Esophagus (tissue), 2 donors: ENCODE measurements around the gene OCA2. TPM values are rescaled to one million over a fixed set of nuclear protein-coding genes. Genes with fewer than 3 reads are reported as not detected.
"Not testable (repeated sequence)": the region's sequence is repeated elsewhere in the genome, so short reads cannot be mapped to it uniquely, and the experiment has no call there.

Source experiments
- H3K27ac ChIP-seq, 2 donors: one replicate each; pipeline ENCODE4 v1.5.1; 2013; ENCODE audit warnings: low read depth in 2 of 2, mild to moderate bottlenecking in 2 of 2, inconsistent platforms in 1 of 2, low read length in 1 of 2, moderate library complexity in 1 of 2
- H3K27me3 ChIP-seq, 2 donors: one replicate each; pipeline ENCODE4 v1.6.1; 2013; ENCODE audit warnings: low read length in 2 of 2, control low read depth in 1 of 2, mild to moderate bottlenecking in 1 of 2; ENCODE audit not compliant: insufficient read depth in 2 of 2, control insufficient read depth in 1 of 2
- H3K36me3 ChIP-seq, 2 donors: one replicate each; pipeline ENCODE4 v1.6.1; 2013; ENCODE audit warnings: low read length in 1 of 2; ENCODE audit not compliant: control insufficient read depth in 2 of 2, insufficient read depth in 2 of 2
- H3K4me1 ChIP-seq, 2 donors: one replicate each; pipeline ENCODE4 v1.6.1; 2013; ENCODE audit warnings: low read length in 1 of 2; ENCODE audit not compliant: control insufficient read depth in 2 of 2, insufficient read depth in 2 of 2
- H3K4me3 ChIP-seq, 2 donors: one replicate each; pipeline ENCODE4 v1.5.1; 2013; ENCODE audit warnings: low read length in 2 of 2, mild to moderate bottlenecking in 2 of 2, low read depth in 1 of 2, moderate library complexity in 1 of 2
- H3K9me3 ChIP-seq, 2 donors: one replicate each; pipeline ENCODE4 v1.6.1; 2013; ENCODE audit warnings: mild to moderate bottlenecking in 2 of 2, low read depth in 1 of 2, low read length in 1 of 2, moderate library complexity in 1 of 2; ENCODE audit not compliant: control insufficient read depth in 2 of 2, insufficient read depth in 1 of 2
- WGBS, 2 donors: extraction: QIAGEN DNeasy Blood & Tissue Kit; methylation state at CpG; one replicate each; pipeline ENCODE4 v1.1.7; 2013; 5-methylcytosine and 5-hydroxymethylcytosine counted together
- polyA plus RNA-seq, 2 donors: library from polyadenylated mRNA; stranded (reverse); fragments of 200-250 nt; gene quantifications; one replicate each; pipeline ENCODE4 v1.2.3, GENCODE V29; 2013
- donor health status: healthy with polysubstance abuse.
- donor health status: Bipolar disorder and iron deficiency.

OCA2 gene
- polyA plus RNA-seq, 2 donors: 1.1 to 1.2 TPM

DNA sequence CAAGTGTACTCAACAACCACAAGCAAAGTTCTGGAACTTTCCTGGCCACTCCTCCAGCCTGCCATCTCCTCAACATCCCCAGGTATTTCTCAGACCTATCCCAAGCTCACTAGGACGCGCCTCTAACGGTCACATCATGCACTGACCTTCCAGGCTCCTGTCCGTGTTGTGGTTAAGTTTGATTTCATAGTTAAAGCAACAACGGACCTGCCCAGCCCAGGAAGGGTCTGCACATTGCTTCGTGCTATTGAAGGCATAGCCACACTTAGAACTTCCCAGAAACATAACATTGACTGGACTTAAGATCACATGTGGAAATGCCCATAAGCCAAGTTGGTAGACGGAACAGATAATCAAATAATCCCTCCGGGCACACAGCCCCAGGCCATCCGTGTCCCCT lies 85.1 kb downstream of the OCA2 start:
- H3K4me1 ChIP-seq: no peaks in the 10 kb centered on the region
- no peaks in the 10 kb centered on the region for H3K27me3 ChIP-seq
- WGBS, 2 donors: 88 to 92% methylated on average over 9 of the region's 9 CpGs

DNA sequence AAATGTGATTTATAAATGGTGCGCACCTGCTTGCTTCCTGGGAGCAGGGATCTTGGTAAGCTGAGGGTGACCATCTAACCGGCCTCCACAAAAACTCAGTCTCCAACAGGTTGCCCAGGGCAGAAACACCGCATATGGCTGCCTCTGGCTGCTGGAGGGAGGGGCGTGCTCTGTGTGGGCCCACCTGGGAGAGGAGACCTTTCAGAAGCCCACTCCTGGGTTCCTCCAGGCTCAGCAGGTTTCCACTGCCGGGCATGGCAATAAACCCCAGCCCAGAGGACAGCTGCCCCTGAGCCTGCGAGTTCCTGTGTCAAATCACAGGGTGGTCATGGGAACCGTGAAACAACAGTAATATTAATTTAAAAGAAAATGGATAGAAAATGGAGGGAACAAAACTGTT lies 85.6 kb downstream of the OCA2 start:
- H3K27me3 ChIP-seq: no peaks in the 10 kb centered on the region
- no peak overlapping the region for H3K4me3 ChIP-seq
- WGBS, 2 donors: 91 to 92% methylated on average over 7 of the region's 7 CpGs
- H3K4me1 ChIP-seq: no peaks in the 10 kb centered on the region
- no peaks in the 10 kb centered on the region for H3K36me3 ChIP-seq
- peaks cover 3 to 7% of the 10 kb centered on the region in 2 donors for H3K9me3 ChIP-seq
- H3K27ac ChIP-seq: no peak overlapping the region

More for the DNA sequence above, 85.1 kb downstream of the OCA2 start:
- Histone ChIP-seq H3K9me3 (peaks cover 3% of the 10 kb centered on the region in 2 donors), H3K4me3 (no peak overlapping the region), H3K36me3 (no peaks in the 10 kb centered on the region), H3K27ac (no peak overlapping the region)

DNA sequence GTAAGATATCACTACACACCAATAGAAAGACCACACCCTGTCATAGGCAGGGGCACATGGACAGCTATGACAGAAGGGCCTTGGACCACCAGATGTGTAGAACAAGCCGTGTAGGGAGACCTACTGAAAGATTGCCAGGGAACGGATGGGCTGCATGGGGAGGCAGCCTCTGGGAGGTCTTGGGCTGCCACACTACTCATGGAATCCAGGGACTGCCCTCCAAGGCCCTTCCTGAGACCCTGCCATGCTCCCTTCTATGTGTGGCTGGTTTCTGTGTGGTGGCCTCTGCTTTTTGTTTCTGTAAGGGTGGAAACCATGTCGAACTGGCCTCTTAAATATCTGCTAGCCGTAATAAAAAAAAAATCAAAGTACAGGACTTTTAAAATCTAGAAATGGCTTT lies 86.9 kb downstream of the OCA2 start:
- WGBS, 2 donors: 85 to 92% methylated on average over 4 of the region's 4 CpGs

GRCh38 chr15:28008175-28008574 lies 90.9 kb downstream of the OCA2 start:
- H3K36me3 ChIP-seq, H3K4me1 ChIP-seq, H3K4me3 ChIP-seq, H3K27me3 ChIP-seq: not testable (repeated sequence)
- peaks cover 2 to 12% of the 10 kb centered on the region in 2 donors for H3K9me3 ChIP-seq
- WGBS, 2 donors: 54 to 62% methylated on average over 2 of the region's 2 CpGs
- H3K27ac ChIP-seq: peak overlapping the region in 1 of 2 donors; percentile 19

More for the DNA sequence above, 86.9 kb downstream of the OCA2 start:
- Histone ChIP-seq H3K4me1 (no peaks in the 10 kb centered on the region), H3K9me3 (peaks cover 3 to 7% of the 10 kb centered on the region in 2 donors), H3K36me3 (no peaks in the 10 kb centered on the region), H3K4me3 (no peak overlapping the region), H3K27ac (no peak overlapping the region), H3K27me3 (no peaks in the 10 kb centered on the region)

DNA sequence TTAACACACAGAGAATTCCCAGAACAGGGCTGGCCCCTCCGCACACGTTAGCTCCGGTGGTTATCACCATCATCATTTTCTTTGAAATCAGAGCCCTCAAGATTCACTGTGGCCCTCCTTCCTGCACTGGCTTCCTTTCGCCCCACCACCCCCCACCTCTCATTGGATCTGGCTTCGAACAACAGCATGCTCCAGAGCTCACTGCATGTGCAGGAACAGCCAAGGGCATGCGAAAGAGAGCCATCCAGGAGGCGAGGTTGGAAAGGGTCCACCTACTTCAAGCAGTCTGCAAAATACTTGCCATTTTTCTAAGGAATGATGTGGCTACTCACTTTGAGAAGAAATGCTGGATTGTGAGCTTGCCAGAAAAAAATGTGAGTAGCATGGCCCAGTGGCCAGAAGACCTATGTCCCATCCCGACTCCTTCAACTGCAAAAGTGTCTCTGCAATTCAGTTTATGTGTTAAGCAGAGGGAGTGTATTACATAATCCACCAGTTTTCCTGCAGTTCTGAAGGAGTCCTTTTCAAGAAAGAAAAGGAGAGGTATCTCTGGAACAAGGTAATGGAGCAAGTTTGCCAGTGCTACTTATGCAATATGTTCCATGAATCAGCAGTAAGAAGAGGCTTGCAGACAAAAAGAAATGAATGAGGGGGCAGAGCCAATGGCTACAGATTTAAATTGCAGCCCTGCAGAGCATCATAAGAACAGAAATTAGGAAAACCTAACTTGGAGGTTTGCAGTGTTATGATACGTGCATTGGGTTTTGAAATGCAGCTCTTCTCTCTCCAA lies 92.8 kb downstream of the OCA2 start:
- 82 to 87% methylated on average over 9 of the region's 9 CpGs for WGBS, 2 donors
- no peaks in the 10 kb centered on the region for H3K27me3 ChIP-seq
- peaks cover 2 to 12% of the 10 kb centered on the region in 2 donors for H3K9me3 ChIP-seq
- no peaks in the 10 kb centered on the region for H3K36me3 ChIP-seq
- no peak overlapping the region for H3K4me3 ChIP-seq
- peaks cover 0 to 10% of the 10 kb centered on the region in 2 donors for H3K4me1 ChIP-seq
- no peak overlapping the region for H3K27ac ChIP-seq

DNA sequence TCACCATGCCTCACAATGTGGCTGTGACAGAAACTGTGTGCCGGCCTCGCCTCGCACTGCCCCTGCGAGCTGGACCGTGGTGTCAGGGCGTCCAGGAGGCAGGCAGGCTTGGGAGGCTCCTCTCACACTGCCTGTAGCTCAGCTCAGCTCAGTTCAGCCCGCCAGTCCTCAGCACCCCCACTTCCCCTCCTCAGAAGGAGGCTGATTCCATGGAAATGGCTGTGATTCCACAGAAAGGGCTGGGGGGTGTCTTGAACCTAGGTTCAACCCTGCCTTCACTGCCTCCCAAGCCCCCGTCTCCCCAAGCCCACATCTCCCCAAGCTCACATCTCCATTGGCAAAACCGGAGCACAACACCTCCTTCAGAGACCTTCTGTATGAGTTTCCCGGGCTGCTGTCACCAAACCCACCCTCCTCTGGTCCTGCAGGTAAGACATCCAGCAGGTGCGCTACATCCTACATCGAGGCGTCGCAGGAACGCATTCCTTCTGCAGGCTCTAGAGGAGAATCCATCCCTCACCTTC lies 94.0 kb downstream of the OCA2 start:
- Histone ChIP-seq H3K36me3 (no peaks in the 10 kb centered on the region), H3K4me3 (no peak overlapping the region), H3K9me3 (peaks cover 2 to 12% of the 10 kb centered on the region in 2 donors), H3K27me3 (no peaks in the 10 kb centered on the region), H3K27ac (no peak overlapping the region), H3K4me1 (peaks cover 0 to 10% of the 10 kb centered on the region in 2 donors)
- 91 to 93% methylated on average over 15 of the region's 15 CpGs for WGBS, 2 donors

DNA sequence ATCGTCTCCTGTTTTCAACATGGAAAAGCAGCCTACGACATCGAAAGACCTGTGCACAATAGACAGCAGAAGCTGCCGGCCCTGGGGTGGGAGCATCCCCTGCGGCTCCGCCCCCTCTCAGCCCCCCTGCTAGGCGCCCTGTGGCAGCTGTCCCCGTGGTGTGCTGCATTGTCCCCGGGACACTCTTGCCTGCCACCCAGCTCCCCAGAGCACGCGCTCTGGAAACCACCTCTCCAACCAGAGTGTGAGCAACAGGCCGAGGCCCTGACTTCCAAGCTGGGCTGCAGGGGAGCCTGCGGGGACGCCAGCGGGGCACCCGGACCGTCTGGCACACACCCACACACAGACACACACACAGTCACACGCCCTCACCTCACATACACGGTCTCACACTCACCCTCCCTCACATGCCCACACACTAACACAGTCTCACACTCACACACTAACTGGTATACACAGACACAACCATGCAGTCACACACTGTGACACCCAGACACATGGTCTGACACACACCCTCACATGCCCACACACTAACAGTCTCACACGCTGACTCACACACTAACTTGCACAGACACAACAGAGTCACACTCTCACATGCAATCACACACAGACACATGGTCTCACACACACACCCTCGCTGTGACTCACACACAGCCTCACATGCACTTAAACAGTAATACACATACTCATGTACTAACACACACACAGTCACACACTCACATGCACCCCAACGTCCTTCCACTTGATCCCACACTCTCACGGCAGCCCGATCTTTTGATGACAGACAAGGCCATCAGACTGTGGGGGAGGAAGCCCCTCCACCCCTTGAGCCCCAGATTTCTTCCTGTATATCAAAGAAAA lies 94.7 kb downstream of the OCA2 start:
- Histone ChIP-seq H3K36me3 (no peaks in the 10 kb centered on the region), H3K27me3 (no peaks in the 10 kb centered on the region), H3K4me3 (no peak overlapping the region), H3K27ac (no peak overlapping the region), H3K4me1 (peaks cover 0 to 10% of the 10 kb centered on the region in 2 donors), H3K9me3 (peaks cover 2 to 10% of the 10 kb centered on the region in 2 donors)
- 82 to 88% methylated on average over 24 of the region's 24 CpGs for WGBS, 2 donors

DNA sequence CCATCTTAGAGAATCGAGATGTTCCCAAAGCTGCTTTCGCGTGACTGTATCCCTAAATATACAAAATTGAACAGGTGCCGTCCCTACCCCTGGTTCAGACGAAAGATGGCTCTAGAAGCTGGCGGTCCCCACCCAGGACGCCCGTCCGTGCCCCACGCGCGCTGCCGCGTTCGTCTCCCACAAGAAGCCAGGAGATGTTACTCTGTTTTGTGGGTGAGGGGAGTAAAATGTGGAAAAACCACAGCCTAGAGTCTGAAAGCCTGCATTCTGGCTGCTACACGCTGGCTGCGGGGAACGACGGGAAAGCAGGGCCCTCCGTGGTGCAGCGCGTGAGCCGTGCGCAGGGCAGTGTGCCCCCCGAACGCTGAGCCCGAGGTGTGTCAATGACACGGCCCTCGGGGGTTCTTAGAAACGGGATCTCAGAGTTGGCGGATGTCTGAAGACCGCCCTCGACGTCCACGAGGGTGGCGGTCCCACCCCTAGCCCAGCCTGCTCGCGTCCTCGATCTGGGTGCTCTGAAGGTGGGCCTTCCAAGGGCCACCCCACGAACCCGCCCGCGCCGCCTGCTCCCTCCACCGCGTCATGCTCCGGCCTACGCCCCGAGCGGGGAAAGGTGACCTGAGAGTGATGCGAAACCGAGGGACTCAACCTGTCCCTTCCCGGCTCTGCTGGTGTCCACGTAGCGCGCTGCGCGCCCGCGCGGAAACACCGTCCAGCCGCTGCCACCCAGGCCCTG lies 95.6 kb downstream of the OCA2 start:
- H3K27ac ChIP-seq: no peak overlapping the region
- peaks cover 0 to 10% of the 10 kb centered on the region in 2 donors for H3K4me1 ChIP-seq
- H3K36me3 ChIP-seq: no peaks in the 10 kb centered on the region
- H3K9me3 ChIP-seq: peaks cover 2 to 5% of the 10 kb centered on the region in 2 donors
- no peaks in the 10 kb centered on the region for H3K27me3 ChIP-seq
- 96% methylated on average over 62 to 63 of the region's 63 CpGs for WGBS, 2 donors
- H3K4me3 ChIP-seq: no peak overlapping the region

GRCh38 chr15:28002867-28003266 lies 96.2 kb downstream of the OCA2 start:
- Histone ChIP-seq H3K4me1 (peaks cover 0 to 10% of the 10 kb centered on the region in 2 donors), H3K27me3 (no peaks in the 10 kb centered on the region), H3K9me3 (peaks cover 2 to 5% of the 10 kb centered on the region in 2 donors), H3K36me3 (no peaks in the 10 kb centered on the region), H3K4me3 (no peak overlapping the region), H3K27ac (no peak overlapping the region)
- 86 to 89% methylated on average over 10 of the region's 10 CpGs for WGBS, 2 donors
